ENCODE data around the gene IGF1R.

IGF1R gene

DNA sequence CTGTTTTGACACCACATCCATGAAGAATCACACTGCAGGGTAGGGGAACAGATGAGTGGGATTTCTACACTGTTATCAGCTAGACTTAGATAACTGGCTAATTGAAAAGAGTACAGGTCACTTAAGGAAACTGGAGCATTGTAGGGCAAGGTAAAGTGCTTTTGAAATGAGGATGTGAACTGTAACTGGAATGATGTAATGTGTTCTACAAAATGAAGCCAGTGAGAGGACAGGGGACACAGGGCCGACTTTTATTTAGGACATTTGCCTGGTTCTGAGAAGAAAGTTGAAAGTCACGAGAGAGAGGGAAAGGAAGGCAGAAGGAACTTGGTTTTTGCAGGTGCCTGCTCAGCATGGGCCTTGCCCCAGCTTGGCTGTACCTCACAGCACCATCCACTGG lies 50.5 kb downstream of the IGF1R start:
- in situ Hi-C loops (cut with MboI; ENCODE audit: low pct_unique_long_range_greater_than_20kb, low sequenced_read_pairs): no loop called here

DNA sequence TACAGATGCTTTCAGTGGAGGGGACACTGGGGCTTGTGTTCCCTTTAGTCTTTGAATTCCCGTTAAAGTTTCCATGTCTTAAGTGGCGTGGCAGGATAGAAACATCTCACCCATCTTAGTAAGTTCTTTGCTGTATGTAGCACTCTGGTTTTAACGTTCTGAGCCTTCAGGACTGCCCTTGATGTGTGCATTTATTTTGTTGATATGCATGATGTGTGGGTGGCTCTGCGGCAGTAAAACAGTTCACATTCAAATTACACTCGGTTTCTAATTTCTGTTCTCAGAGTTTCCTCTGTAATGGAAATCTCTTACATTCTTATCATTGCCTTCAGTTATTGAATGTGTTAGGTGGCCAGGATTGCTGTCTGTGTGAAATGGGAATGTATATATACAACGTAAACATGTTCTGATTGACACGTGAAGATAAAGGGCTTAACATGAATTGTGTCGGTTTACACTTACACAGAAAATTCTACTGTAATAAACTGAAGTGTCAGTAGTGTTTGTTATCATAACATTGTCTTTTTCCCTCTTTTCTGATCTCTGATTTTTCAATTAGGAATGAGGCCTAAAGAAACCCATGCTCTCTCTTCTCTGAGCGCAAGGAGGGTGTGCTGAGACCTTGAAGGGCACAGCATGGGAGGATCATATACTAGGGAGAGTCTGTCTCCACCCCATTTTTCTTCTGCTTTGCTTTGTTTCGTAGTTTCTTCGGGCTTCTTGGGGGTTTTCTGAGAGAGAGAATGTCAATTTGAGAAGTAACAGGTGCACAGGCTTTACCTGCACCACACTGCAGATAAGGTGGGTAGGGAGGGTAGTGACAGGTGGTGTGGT lies 51.5 kb downstream of the IGF1R start:
- in situ Hi-C loops (cut with MboI; ENCODE audit: low pct_unique_long_range_greater_than_20kb, low sequenced_read_pairs): no loop called here
- DNase-seq: no peak

More for the DNA sequence above, 50.5 kb downstream of the IGF1R start:
- DNase-seq: no peak

DNA sequence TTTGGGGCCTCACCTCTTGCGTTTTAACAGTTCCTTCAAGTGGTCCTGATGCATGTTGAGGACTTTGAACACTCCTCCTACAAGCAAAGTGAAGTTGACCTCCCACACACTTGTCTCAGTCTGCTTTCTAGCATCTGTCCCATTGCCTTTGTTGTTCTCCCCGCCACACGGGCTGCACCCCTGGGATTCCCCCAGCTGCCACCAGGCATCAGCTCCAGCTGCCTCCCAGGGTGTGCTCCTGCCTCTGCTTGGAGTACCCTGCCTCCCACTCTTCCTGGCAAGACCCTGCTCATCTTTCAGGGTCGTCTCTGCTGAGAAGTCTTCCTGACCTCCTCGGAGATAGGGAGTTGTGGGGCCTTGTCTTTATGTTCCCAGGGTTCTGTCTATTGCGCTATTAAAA lies 52.2 kb downstream of the IGF1R start:
- DNase-seq: no peak

DNA sequence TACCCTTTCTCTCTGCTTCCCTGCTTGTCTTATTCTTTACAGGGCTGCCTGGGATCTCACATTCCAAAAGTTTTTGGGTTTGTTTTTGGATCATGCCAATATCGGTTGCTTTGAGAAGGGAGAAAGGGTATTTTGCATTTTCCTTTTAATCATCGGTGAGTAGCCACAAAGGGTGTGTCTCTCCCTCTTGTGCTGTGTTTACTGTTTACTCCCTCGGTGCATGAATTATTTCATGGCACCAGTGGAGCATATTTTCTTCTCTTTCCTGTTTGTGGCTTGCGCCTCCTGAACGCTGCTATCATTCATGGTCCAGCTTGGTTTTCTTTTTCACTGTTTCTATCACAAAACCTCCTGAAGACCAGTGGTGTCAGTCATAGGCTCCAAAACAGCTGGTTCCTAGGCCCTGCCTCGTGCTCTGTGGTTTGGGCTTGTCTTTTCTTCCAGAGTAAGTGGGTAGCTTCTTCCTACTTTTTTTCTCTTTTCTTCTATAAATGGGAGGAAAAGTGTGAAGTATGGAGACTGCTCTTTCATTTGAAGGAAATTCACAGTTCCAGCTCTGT lies 54.9 kb downstream of the IGF1R start:
- in situ Hi-C loops (cut with MboI; ENCODE audit: low pct_unique_long_range_greater_than_20kb, low sequenced_read_pairs): no loop called here
- peak; percentile 17 for DNase-seq

More for the DNA sequence above, 52.2 kb downstream of the IGF1R start:
- in situ Hi-C loops (cut with MboI; ENCODE audit: low pct_unique_long_range_greater_than_20kb, low sequenced_read_pairs): no loop called here

DNA sequence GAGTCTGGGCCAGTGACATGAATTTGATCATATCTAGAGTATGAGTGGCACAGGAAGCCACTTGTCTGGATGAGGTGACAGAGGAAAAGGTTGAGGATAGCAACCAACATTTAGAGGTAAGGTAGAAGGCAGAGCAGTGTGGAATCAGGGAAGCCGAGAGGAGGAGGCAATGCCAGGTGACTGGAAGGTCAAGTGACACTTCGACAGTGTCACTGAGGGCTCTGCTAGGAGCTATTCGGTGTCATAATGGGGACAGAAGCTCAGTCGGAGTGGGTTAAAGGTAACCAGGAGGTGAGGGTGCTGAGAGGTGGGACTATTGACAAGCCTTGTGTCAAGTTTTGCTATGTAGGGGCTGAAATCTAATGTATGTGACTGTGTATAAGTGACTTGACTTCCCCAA lies 56.7 kb downstream of the IGF1R start:
- in situ Hi-C loops (cut with MboI; ENCODE audit: low pct_unique_long_range_greater_than_20kb, low sequenced_read_pairs): no loop called here
- no peak for DNase-seq

DNA sequence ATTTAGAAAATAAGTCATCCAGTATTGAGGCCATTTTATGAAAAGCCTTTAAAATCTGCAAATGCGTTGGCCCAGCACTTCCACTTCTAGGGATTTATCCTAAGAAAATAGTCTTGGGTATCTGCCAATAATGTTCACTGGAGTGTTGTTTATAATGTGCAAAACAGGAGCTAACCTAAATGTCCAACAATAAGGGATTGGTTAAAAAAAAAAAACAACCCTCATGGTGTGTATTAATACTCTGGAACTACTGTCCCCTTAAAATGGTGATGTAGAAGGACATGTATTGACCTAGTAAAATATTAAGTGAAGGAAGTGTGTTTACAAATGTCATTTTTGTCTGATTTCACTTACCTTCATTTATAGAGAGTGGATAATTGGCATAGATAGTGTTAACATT lies 58.0 kb downstream of the IGF1R start:
- DNase-seq: no peak
- in situ Hi-C loops (cut with MboI; ENCODE audit: low pct_unique_long_range_greater_than_20kb, low sequenced_read_pairs): no loop called here

DNA sequence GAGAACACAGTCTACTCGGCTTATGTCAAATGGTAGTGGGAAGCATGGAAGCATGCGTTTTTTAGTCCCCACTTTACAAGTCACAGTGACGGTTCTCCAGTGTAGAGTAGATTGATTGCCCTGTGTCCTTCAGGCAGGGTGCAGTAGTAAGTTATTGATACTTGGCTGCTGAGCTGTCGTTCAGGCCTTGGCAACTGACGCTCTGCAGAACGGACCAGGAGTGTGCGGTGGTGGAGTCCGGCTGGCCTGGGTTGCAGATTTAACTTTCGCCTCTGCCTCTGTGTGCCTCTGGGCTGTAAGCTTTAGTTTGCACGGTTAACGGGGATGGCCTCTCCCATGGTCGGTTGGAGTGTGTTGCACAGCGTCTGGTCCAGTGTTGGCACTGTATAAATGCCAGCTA lies 58.6 kb downstream of the IGF1R start:
- DNase-seq: no peak
- in situ Hi-C loops (cut with MboI; ENCODE audit: low pct_unique_long_range_greater_than_20kb, low sequenced_read_pairs): no loop called here

DNA sequence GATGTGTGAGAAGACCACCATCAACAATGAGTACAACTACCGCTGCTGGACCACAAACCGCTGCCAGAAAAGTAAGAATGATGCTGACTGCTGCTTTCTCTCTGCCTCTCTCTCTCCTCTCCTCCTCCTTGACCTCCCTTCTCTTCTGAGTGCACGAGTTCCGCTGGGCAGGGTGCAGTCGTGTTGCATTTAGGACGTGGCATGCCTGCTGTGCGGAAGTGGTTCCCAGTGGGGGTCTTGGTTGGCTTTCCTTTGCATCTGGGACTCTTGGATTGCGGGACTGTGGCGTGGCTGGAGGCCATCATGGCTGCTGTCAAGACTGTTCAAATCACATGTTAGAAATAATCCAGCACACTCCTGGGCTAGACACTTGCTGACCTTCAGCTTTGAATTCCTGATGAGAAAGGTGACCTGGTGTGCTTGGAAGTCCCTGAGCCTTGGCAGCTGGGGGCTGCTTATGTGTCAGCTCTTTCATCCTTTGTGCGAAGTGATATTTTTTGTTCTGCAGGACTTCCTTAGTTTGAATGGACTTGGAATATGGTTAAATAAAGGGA lies 59.8 kb downstream of the IGF1R start:
- in situ Hi-C loops (cut with MboI; ENCODE audit: low pct_unique_long_range_greater_than_20kb, low sequenced_read_pairs): no loop called here

DNA sequence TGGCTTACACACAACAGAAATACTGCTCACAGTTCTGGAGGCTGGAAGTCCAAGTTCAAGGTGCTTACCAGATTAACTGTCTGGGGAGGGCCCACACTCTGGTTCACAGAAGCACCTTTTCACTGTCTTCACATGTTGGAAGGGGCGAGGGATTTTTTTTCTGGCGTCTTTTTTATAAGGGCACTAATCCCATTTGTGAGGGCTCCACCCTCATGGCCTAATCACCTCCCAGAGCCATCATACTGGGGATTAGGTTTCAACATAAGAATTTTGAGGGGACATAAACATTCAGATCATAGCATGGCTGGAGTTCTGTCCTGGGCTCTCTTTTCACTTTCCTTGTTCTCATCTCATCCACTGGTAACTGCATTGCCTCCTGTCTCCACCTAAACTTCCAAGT lies 63.5 kb downstream of the IGF1R start:
- in situ Hi-C loops (cut with MboI; ENCODE audit: low pct_unique_long_range_greater_than_20kb, low sequenced_read_pairs): no loop called here
- no peak for DNase-seq

More for the DNA sequence above, 59.8 kb downstream of the IGF1R start:
- no peak for DNase-seq

DNA sequence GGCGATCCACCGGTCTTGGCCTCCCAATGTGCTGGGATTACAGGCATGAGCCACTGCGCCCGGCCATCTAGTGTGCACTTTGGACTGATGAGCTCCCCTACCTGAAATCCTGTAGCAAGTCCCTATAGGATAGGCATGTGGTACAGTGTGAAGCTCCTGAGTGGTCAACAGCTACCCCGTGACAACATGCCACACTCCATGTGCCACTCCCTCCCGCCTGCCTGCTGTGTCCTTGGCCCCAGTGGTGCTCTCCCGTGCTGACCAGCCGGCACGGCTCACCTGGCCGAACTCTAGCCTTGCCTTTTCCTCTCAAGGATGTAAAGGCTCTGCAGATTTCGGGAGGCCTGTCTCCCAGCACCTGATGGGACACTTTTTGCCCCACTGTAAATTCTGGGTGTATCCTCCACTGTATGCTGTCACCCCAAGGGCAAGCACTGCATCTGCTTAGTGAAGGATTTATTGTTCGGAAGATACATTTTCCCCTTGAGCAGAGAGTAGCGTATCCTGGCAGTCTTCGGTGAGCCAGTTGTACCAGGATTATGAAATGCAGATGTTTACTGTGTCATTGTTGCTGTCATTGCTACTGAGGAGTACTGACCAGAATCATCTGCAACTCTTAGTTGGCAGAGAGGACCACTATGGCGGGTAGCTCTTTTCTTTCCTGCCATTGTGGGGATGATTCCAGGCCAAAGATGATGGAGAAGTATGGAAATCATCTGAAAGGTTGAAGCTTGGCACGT lies 64.7 kb downstream of the IGF1R start:
- DNase-seq: no peak
- in situ Hi-C loops (cut with MboI; ENCODE audit: low pct_unique_long_range_greater_than_20kb, low sequenced_read_pairs): no loop called here

DNA sequence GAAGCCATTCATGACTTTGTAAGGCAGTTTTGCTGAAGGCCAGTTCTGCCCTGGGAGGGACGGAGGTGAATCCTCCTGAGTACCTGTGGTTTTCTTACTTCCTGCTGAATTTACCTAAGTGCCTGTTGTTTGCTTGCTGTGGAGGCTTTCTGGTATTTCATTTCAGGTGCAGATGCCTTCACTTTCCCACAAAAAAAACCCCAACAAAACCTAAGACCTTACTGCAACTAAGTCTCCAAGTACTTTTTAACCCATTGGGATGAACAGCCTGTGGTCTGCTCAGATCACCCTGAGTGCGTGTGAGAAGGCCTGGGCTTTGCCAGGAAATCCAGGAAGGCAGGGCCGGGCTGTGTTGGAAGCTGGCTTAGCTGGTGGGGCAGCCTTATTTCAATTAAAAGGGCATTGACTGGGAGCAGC lies 65.3 kb downstream of the IGF1R start:
- no peak for DNase-seq
- in situ Hi-C loops (cut with MboI; ENCODE audit: low pct_unique_long_range_greater_than_20kb, low sequenced_read_pairs): no loop called here

DNA sequence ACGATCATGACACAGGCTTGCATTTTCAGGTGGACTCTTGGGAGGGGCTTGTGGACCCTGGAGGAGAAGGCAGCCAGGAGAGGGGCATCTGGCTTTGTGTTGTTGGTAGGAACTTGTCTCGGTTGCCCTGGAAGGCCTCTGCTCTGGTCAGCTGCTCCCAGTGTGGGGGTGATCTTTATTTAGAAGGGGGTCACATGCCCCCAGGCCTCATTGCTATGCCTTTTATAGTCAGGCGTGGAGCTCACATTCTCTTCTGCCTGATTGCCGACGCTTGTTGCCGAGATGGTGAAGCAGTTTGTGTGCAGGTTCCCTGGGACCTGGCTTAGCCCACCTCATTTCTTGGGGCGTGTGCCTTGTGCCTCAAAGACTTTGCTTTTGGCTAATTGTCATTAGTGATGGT lies 66.6 kb downstream of the IGF1R start:
- in situ Hi-C loops (cut with MboI; ENCODE audit: low pct_unique_long_range_greater_than_20kb, low sequenced_read_pairs): no loop called here
- no peak for DNase-seq

DNA sequence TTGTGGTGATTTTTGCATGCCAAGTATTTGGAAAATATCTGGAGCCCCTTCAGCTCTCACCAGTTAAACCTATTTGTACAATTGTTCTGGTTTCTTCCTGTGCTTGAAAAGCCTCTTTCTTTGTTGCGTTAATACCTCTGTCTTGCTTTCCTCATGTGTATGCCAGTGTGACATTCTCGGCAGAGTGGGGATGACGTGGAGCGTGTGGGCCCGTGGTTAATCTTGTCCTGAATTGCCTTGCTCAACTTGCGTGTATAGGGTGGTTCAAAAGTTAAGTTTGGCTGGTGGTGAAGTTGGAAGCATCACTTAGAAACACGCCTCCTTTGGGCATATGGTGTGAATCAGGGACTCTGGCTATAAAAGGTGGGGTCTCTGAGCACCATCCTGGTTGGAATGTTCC lies 67.1 kb downstream of the IGF1R start:
- in situ Hi-C loops (cut with MboI; ENCODE audit: low pct_unique_long_range_greater_than_20kb, low sequenced_read_pairs): no loop called here
- no peak for DNase-seq

DNA sequence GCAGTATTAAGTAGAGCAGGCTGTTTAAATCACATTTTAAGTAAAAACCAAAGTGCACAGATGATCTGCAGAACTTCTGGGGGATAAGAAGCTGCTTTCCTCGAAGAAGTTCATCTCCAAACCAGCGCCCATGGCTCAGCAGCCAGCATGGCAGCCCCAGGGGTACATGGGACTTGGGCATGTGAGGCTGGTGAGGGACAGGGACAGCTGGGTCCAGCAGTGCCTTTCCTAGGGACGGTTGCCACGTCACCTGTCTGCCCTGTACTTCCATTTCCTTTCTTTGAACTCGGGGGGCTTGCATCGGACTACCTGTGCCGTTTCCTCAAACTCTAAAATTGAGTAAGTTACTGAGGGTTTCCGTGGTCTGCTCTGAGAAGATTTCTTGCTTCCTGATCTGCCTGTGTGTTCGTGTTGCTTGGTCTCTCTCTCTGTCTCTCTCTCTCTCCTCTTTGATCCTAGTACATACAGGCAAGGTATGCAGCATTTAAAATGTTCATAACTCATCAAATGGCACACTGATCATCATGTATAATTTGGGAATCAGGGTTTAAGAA lies 67.6 kb downstream of the IGF1R start:
- no peak for DNase-seq
- in situ Hi-C loops (cut with MboI; ENCODE audit: low pct_unique_long_range_greater_than_20kb, low sequenced_read_pairs): no loop called here

DNA sequence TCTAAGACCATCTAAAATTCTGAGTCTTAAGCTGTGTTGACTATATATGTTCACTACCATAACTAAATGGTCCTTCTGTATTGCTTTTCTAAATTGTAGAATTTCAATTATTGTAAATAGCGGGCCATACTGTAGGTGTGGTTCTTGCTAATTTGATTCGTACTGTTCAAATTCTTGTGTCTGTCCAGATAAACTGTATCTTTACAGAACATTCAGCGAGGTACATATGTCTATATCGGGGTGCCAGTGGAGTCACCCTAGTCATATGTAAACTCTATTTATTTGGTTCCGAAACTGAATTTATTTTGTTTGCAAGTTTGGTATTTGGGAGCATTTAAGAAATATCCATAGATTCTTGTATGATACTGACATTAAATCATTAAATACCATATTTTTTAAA lies 69.0 kb downstream of the IGF1R start:
- in situ Hi-C loops (cut with MboI; ENCODE audit: low pct_unique_long_range_greater_than_20kb, low sequenced_read_pairs): no loop called here
- DNase-seq: no peak

DNA sequence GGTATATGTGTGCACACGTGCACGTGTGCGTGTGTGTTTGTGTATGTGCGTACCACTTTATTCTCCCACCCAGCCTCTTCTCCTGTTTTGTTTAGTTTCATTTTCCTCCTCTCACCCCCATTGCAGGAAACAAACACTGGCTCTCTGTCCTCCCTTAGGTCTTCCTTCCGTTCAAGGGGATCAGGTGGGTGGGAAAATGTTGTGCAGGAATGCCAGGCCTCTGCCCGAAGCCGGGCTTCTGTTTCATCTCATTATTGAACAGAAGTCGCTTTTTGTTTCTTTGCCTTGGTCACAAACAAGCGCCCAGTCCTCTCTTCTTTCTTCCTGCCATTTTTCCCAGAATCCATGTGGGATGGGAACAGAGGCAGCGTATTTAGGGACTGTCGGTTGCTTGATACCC lies 69.6 kb downstream of the IGF1R start:
- in situ Hi-C loops (cut with MboI; ENCODE audit: low pct_unique_long_range_greater_than_20kb, low sequenced_read_pairs): no loop called here
- no peak for DNase-seq

DNA sequence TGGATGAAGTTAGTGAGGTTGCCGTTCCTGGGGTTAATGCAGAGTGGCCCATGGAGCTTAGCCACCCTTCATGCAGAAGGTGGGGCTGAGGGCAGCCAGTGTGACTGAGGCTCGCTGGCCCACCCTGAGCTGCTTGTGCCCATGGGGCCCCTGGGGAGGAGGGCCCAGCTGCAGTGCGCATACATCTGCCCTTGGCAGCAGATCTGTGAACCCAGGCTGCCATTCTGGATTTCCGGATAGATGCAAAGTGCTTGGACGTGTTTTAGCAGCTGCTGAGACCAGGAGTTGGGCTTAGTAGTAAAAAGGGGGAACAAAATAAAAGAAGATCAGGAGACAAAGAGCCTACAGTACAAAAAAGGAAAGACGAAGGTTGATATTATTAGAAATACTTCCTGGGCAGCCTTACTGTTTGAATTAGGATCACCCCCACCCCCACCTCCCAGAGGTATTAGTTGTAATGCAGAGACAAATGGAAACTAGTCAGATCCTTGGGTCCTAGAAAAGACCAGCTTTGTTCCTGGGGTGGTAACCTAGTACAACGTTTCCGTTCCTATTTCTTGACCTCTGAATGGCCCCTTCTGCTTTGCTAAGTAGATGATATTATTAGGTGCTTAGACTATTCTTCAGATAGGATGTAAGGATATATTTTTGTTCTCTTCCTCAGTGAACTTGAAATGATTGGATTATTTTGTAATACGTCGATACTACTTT lies 70.2 kb downstream of the IGF1R start:
- in situ Hi-C loops (cut with MboI; ENCODE audit: low pct_unique_long_range_greater_than_20kb, low sequenced_read_pairs): no loop called here
- DNase-seq: no peak

DNA sequence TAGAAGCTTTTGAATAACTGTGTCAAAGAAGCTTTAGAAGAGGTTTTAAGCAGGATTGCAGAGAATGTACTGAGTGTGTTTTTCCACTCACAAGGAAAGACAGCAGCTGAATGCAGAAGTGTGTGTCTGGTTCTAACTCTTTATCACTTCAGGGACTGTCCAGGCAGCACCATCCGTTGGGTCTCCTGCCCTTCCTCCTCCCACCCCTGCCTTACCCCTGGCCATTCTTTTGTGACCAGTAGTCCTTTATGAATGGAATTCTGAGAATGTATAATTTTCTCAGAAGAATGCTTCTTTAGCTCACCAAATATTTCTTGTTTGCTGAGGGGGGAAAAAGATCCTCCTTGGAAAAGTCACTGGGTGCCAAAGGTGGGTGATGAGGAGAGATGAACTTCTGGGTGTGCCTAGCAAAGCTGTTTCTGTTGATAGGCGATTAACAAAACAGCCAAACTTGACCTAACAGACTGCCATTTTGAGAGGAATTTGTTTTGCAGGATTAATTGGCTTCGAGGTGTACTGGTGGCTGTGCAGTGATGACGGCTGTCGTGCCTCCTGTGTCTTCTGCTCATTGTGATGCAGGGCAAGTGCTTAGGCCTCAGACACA lies 70.9 kb downstream of the IGF1R start:
- in situ Hi-C loops (cut with MboI; ENCODE audit: low pct_unique_long_range_greater_than_20kb, low sequenced_read_pairs): no loop called here
- no peak for DNase-seq

DNA sequence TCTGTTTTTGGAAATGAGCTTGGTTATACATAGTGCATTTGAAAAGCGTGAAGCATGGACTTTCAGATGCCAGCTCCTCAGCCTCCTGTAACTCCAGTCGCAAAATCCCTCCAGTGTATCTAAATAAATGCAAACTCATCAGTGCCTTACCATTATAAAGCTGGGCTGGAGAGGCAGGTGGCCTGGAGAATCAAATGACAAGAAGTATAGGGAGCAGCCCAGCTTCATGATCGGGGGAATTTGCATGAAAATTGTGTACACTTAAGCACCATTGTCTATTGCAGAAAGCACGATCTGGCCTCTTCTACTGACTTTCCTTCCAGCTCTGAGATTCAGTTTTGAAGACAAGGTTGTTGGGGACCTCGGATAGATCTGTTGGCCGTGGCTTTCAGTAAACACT lies 71.7 kb downstream of the IGF1R start:
- in situ Hi-C loops (cut with MboI; ENCODE audit: low pct_unique_long_range_greater_than_20kb, low sequenced_read_pairs): no loop called here
- DNase-seq: no peak
